C4-2B (cell line): ENCODE data around the gene C22orf39.
A peak's percentile ranks its signal among the peaks of the same experiment; 100 is the strongest.

ENCODE experiments used
- H3K27ac ChIP-seq: fragments of 450-650 bp; 2 replicates; pipeline ENCODE4 v1.5.1; 2017
- ZFX ChIP-seq: fragments of 450-650 bp; IDR thresholded peaks from 2 replicates; pipeline ENCODE4 v1.6.1; 2017
- TF ChIP-seq, protein P1 (sequence below): fragments of 450-650 bp; conservative IDR thresholded peaks from 2 replicates; pipeline ENCODE4 v1.5.1; 2017; ENCODE audit warnings: mild to moderate bottlenecking

The C22orf39 gene, protein sequence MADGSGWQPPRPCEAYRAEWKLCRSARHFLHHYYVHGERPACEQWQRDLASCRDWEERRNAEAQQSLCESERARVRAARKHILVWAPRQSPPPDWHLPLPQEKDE

DNA sequence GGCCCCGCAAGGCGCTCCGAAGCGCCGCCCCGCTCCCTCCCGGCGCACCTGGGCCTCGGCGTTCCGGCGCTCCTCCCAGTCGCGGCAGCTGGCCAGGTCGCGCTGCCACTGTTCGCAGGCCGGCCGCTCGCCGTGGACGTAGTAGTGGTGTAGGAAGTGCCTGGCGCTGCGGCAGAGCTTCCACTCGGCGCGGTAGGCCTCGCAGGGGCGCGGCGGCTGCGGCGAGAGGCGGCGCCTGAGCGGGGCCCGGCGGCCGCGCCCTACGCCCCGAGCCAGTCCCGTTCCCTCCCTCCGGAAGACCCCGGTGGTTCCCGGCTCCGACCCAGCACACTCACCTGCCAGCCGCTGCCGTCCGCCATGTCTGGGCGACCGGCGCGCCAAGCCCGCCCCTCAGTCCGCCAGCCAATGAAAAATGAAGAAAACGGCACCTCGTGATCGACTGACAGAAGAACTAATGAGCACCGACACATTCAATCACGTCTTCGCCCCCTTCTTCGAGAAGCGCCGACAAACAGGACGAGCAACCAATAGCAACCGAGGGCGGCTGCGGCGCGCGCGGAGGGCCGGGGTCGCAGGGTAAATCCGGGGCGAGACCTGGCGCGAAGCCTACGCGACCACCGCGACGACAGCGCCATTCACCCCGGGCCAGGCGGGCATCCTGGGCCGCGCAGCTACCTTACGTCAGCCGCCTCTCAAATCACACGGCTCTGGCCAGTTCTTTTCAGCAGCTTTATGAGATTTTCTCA lies at the start of gene C22orf39:
Gene C22orf39, minus strand, starts transcription at position 382 of the 746 bp plus-strand sequence. Its CDS starts 23 bp downstream, at position 359.
- H3K27ac ChIP-seq: peak within 1 kb of the TSS; percentile 93
- TF ChIP-seq, protein P1, sequence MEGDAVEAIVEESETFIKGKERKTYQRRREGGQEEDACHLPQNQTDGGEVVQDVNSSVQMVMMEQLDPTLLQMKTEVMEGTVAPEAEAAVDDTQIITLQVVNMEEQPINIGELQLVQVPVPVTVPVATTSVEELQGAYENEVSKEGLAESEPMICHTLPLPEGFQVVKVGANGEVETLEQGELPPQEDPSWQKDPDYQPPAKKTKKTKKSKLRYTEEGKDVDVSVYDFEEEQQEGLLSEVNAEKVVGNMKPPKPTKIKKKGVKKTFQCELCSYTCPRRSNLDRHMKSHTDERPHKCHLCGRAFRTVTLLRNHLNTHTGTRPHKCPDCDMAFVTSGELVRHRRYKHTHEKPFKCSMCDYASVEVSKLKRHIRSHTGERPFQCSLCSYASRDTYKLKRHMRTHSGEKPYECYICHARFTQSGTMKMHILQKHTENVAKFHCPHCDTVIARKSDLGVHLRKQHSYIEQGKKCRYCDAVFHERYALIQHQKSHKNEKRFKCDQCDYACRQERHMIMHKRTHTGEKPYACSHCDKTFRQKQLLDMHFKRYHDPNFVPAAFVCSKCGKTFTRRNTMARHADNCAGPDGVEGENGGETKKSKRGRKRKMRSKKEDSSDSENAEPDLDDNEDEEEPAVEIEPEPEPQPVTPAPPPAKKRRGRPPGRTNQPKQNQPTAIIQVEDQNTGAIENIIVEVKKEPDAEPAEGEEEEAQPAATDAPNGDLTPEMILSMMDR: no peak
- TF ChIP-seq ZFX: peak; percentile 95

DNA sequence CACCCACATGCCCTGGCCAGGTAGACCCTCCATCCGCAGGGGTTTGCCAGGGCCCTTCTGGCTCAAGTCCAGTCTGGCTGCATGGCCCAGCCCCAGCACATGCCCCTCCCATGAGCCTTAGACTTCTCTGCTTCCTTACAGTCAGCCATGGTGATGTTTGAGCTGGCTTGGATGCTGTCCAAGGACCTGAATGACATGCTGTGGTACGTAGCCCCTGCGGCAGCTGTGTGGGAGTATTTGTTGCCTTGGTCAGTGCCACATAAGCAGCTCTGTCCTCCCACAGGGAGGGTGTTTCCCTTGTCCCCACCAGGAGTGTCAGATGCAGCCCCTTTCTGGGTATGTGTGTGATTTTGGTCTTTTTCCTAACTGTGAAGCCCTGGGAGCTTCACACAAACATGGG lies 49.7 kb upstream of the C22orf39 start:
- TF ChIP-seq, protein P1: no peak
- no peak for TF ChIP-seq ZFX
- no peak overlapping the region for H3K27ac ChIP-seq

DNA sequence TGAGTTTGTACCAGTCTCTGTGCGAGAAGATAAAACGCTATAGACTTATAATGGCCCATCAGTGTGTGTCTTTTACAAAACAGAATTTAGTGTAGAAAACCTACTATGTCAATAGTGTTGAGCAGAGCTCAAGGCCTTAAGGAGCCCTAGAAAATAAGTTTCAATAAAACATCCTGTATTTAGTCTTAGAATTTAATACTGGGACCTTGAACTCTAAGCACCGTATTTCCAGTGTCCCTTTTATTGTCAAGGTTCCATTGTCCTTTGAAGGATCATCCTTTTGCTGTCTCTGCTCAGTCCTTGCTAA lies 48.8 kb upstream of the C22orf39 start:
- no peak overlapping the region for H3K27ac ChIP-seq
- no peak for TF ChIP-seq ZFX
- TF ChIP-seq, protein P1: no peak

DNA sequence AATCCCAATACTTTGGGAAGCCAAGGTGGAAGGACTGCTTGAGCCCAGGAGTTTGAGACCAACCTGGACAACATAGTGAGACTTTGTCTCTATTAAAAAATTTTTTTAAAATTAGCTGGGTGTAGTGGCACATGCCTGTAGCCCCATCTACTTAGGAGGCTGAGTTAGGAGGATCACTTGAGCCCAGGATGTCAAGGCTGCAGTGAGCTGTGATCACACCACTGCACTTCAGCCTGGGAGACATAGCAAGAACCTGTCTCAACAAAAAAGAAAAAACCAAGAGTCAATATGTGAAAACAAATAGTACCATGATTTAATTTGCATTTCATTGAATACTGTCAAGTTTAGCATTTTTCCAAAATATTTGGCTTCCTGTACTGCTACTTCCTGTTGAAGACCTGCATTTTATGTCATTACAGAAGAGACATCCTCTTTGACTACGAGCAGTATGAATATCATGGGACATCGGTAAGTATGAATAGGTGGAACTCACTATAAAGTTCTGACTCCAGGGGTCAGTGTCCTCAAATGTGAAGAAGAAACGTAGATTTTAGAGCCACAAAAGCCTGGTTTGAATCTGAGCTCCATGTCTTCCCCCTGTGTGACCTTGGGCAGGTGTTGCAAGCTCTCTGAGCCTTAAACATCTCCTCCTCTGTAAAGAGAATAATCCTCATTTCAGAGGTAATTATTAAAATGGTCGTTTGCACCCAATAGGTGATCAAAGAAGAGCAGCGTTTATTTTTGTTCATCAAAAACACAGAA lies 48.2 kb upstream of the C22orf39 start:
- H3K27ac ChIP-seq: no peak overlapping the region
- TF ChIP-seq, protein P1: no peak
- TF ChIP-seq ZFX: no peak

DNA sequence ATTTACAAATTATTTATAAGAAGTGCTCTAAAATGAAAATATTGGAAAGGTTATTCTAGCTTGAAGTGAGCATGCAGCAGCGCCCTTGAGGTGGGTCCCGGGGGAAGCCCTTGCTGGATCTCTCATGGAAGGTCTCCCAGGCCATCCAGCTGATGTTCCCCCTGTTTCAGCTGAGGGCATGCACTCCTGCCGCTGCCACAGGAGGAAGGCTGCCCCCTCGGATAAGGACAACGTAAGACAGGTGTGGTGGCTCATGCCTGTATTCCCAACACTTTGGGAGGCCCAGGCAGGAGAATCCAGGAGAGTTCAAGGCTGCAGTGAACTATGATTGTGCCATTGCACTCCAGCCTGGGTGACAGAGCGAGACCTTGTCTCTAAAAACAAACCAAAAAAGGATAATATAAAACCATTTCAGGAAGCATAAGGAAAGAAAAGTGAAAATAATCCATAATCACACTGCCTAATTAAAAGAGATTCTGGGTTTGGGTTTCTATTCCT lies 47.2 kb upstream of the C22orf39 start:
- no peak overlapping the region for H3K27ac ChIP-seq
- TF ChIP-seq ZFX: no peak

DNA sequence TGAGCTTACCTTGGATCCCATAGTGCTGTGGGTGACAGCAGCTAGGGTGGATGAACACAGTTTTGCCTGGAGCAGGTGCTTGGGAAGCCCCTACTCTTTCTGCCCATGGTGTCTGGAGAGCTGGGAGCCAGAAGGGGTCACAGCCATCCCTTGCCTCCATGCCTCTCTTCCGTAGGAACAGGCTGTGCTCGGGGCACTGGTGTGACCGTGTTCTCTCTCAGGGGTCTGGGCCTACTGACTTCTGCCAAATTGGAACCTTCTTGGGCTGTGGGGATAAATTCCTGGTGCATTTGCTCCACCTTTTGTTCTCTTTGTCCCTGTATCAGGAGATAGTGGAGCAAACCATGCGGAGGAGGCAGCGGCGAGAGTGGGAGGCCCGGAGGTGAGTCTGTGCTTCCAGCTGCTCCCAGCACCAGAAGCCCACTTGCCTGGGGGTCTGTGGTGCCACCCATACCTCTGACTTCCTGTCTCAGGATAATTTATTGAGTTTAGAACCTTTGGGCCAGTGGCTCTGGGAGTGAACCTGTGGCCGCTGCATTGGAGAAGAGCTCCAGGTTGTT lies 46.6 kb upstream of the C22orf39 start:
- TF ChIP-seq, protein P1: no peak
- no peak for TF ChIP-seq ZFX
- no peak overlapping the region for H3K27ac ChIP-seq

DNA sequence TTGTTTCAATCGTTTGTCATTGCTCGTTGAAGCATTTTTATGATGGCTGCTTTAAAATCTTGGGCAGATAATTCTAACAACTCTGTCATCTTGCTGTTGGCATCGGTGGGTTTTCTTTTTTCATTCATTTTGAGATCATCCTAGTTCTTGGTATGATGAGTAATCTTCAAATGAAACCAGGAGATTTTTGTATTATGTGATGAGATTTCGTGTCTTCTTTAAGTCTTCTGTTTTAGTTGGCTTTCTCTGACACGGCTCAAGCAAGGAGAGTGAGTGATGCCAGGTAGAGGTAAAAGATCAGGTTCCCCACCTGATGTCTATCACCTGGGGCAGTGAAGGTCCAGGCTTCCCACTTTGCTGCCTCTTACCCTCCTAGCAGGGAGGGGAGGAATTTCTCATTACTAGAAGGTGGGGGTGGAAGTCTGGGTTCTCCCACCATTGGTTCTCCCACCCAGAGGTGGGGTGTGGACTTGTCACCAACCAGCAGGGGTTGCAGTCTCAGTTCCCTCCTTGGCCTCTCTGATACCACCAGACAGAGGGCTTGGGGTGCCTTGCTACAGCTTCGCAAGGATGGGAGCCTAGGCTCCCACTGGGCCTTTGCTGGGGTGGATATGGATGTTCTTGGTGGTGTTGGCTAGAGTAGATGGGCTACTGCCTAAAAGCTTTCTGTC lies 45.1 kb upstream of the C22orf39 start:
- TF ChIP-seq, protein P1: no peak
- TF ChIP-seq ZFX: no peak
- no peak overlapping the region for H3K27ac ChIP-seq
